ENCODE measurements around the gene SHLD2. TPM values are rescaled to one million over a fixed set of nuclear protein-coding genes. Genes with fewer than 3 reads are reported as not detected.
"Not testable (repeated sequence)": the region's sequence is repeated elsewhere in the genome, so short reads cannot be mapped to it uniquely, and the experiment has no call there.

Gene SHLD2
- total RNA-seq, 1 donor = 45.7 TPM

DNA sequence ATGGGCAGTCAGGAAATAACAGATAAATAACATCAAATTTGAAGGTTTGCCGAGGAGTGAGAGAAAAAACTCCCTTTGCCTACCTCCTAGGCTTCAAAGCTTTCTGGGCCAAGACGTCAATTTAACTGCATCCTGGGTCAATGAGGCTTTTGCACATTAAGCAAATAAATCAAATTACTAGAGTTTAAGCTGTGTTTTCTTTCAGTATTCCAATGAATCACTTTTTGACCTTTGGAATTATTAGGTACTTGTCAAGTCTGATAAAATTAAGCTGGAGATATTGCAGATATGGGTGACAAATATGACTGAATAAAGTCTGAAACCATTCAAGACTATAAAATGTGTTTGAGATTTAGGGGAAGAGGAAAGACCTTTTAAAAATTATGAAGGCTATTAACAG is 22.6 kb upstream of the SHLD2 start:
- no peak overlapping the region for H3K4me3 ChIP-seq (ENCODE audit: low read depth, low read length)
- TF ChIP-seq CTCF (IDR thresholded peaks at IDR 0.05; ENCODE audit: insufficient read depth, low read length) = no peak
- no peak for DNase-seq (ENCODE audit: low read depth)

GRCh38 chr10:87076421-87076820 is 18.6 kb upstream of the SHLD2 start:
- not testable (repeated sequence) for H3K4me3 ChIP-seq (ENCODE audit: low read depth, low read length); DNase-seq (ENCODE audit: low read depth)

DNA sequence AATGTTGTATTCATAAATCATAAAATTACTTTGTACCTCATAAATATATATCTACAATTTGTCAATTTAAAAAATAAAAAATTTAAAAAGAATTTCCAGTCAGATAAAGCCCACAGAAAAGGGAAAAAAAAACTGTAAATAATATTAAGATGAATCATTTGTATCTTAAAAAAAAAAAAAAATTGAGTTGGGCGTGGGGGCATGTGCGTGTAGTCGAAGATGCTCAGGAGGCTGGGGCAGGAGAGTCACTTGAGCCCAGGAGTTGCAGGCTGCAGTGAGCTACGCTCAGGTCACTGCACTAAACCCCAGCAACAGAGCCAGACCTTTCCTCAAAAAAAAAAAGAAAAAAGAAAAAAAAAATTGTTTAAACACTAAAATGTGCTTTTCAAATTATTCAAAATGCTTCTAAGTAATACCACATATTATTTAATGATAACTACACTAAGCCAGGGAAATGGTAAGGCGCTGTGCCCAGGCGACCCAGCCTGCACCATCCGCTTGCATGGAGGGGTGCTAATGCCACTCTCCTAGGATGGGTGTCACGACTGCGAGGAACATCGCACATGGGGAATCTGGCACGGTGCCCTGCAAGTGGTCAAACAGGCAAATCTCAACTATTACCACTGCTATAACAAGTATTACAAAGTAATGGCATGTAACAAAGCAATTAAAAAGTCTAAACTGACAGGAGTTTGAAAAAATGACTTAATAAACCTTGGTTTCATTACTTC is 15.7 kb upstream of the SHLD2 start:
- H3K4me3 ChIP-seq (ENCODE audit: low read depth, low read length) = no peak overlapping the region
- TF ChIP-seq CTCF (IDR thresholded peaks at IDR 0.05; ENCODE audit: insufficient read depth, low read length) = no peak
- DNase-seq (ENCODE audit: low read depth) = no peak

DNA sequence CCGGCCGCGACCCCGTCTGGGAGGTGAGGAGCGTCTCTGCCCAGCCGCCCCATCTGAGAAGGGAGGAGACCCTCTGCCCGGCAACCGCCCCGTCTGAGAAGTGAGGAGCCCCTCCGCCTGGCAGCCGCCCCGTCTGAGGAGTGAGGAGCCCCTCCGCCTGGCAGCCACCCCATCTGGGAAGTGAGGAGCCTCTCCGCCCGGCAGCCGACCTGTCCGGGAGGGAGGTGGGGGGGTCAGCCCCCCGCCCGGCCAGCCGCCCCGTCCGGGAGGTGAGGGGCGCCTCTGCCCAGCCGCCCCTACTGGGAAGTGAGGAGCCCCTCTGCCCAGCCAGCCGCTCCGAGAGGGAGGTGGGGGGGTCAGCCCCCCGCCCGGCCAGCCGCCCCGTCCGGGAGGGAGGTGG is 14.4 kb upstream of the SHLD2 start:
- DNase-seq (ENCODE audit: low read depth) = not testable (repeated sequence)

GRCh38 chr10:87081574-87081973 is 13.4 kb upstream of the SHLD2 start:
- DNase-seq (ENCODE audit: low read depth); H3K4me3 ChIP-seq (ENCODE audit: low read depth, low read length): not testable (repeated sequence)

More for the DNA sequence above, 14.4 kb upstream of the SHLD2 start:
- not testable (repeated sequence) for H3K4me3 ChIP-seq (ENCODE audit: low read depth, low read length)

GRCh38 chr10:87082219-87082618 is 12.8 kb upstream of the SHLD2 start:
- H3K4me3 ChIP-seq (ENCODE audit: low read depth, low read length) = not testable (repeated sequence)
- DNase-seq (ENCODE audit: low read depth) = peak; percentile 76

DNA sequence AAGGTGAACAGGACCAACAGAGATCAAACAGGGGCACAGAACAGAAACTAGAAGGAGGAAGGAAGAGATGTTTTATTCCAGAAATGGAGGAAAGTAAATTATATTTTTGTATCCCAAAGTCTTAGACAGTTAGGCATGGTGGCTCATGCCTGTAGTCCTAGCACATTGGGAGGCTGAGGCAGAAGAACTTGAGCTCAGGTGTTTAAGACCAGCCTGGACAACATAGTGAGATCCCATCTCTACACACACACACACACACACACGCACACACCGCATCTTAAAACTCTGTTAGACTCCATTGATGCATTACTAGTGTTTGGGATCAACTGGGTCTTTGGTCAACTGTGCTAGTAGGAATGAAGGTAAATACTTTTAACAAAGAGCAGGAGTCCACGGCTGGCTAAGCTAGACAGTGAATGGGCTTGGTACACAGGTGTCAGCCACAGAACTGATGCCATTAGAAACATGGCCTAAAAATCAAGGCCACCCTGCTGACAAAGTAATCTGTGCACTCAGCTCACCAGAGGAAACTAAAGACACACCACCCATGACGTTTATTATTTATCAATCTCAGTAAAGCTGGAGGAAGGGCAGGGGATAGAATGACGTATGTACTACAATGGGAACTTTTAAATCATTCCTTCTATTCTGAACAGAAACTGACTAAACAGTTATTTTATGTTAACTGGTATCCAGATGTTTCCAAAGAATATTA is 11.3 kb upstream of the SHLD2 start:
- peak; percentile 71 for DNase-seq (ENCODE audit: low read depth)
- H3K4me3 ChIP-seq (ENCODE audit: low read depth, low read length) = not testable (repeated sequence)

DNA sequence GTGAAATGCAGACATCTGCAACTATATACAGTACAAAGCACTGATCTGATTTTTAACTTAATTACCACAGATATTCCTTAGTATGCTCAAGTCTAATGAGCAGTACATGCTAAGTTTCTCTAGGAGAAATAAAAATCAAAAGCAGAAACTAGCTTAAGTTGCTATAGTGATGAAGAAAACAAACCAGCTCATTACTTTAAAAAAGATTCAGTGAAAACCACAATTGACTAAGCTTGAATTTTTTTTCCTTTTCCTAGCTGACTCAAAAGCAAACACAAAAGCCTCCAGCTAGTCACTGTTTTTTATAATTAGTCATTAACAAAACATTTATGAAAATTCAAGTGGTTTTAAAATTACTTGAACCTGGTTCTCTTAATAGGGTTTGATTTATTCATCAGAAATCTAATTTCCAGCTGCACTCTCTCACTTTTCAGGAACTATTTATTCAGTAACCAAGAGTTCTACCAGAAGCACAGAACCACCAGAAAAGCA is 10.7 kb upstream of the SHLD2 start:
- peak; percentile 66 for DNase-seq (ENCODE audit: low read depth)
- H3K4me3 ChIP-seq (ENCODE audit: low read depth, low read length) = not testable (repeated sequence)

- DNase-seq (ENCODE audit: low read depth) = no peak
- no peak overlapping the region for H3K4me3 ChIP-seq (ENCODE audit: low read depth, low read length)
- TF ChIP-seq CTCF (IDR thresholded peaks at IDR 0.05; ENCODE audit: insufficient read depth, low read length) = no peak
Measured at GRCh38 chr10:87085537-87085936, 9.5 kb upstream of the SHLD2 start.

GRCh38 chr10:87089746-87090145 is 5.3 kb upstream of the SHLD2 start:
- H3K4me3 ChIP-seq (ENCODE audit: low read depth, low read length) = no peak overlapping the region
- TF ChIP-seq CTCF (IDR thresholded peaks at IDR 0.05; ENCODE audit: insufficient read depth, low read length) = no peak
- no peak for DNase-seq (ENCODE audit: low read depth)

Data from fibroblast of the aortic adventitia (primary cell).